HepG2 (cell line): ENCODE measurements around the gene VWA5B1.

ENCODE experiments used
- CHCHD3 ChIP-seq: sonication (generic); formaldehyde crosslinking; IDR thresholded peaks from 2 replicates; pipeline ENCODE4 v1.8.0; 2022; ENCODE audit warnings: mild to moderate bottlenecking, missing genetic modification reagents, moderate library complexity
- CTCF ChIP-seq: sonication (generic); formaldehyde crosslinking; IDR thresholded peaks from 2 replicates; pipeline ENCODE4 v1.5.0; 2020; ENCODE audit warnings: mild to moderate bottlenecking, missing genetic modification reagents, moderate library complexity
- FOXJ3 ChIP-seq: sonication (generic); formaldehyde crosslinking; IDR thresholded peaks from 2 replicates; pipeline ENCODE4 v1.4.0; 2020; ENCODE audit warnings: missing genetic modification reagents, mild to moderate bottlenecking, borderline replicate concordance
- HOXA7 ChIP-seq: sonication (generic); formaldehyde crosslinking; IDR thresholded peaks from 2 replicates; pipeline ENCODE4 v1.8.1; 2022; ENCODE audit warnings: mild to moderate bottlenecking, missing genetic modification reagents, moderate library complexity
- POLR2A ChIP-seq, 2 experiments: IDR thresholded peaks; 2 replicates each; pipeline ENCODE4 v1.6.1; 2011; ENCODE audit warnings: low read depth in 2 of 2, low read length in 2 of 2, mild to moderate bottlenecking in 1 of 2, moderate library complexity in 1 of 2; ENCODE audit not compliant: insufficient read depth in 1 of 2
- POLR2AphosphoS5 ChIP-seq: IDR thresholded peaks from 2 replicates; pipeline ENCODE4 v1.6.1; 2012; ENCODE audit warnings: low read depth, low read length
- RELA ChIP-seq: sonication (generic); formaldehyde crosslinking; IDR thresholded peaks from 2 replicates; pipeline ENCODE4 v1.4.0; 2020; ENCODE audit warnings: missing genetic modification reagents
- TCF7L2 ChIP-seq: IDR thresholded peaks from 2 replicates; pipeline ENCODE4 v1.6.1; 2011; ENCODE audit warnings: mild to moderate bottlenecking, low read depth, low read length, moderate library complexity
- ZBTB20 ChIP-seq: sonication (generic); formaldehyde crosslinking; IDR thresholded peaks from 2 replicates; pipeline ENCODE4 v1.8.1; 2023; ENCODE audit warnings: missing genetic modification reagents, low read depth, mild to moderate bottlenecking, borderline replicate concordance
- TF ChIP-seq, protein P1 (sequence below): sonication (generic); formaldehyde crosslinking; conservative IDR thresholded peaks from 2 replicates; pipeline ENCODE4 v1.4.0; 2020; ENCODE audit warnings: missing genetic modification reagents
- TF ChIP-seq, protein P2 (sequence below): IDR thresholded peaks from 2 replicates; pipeline ENCODE4 v1.6.1; 2016; ENCODE audit warnings: low read depth, borderline replicate concordance
- TF ChIP-seq, protein P3 (sequence below): sonication (generic); formaldehyde crosslinking; IDR thresholded peaks from 2 replicates; pipeline ENCODE4 v1.4.0; 2020; ENCODE audit warnings: missing genetic modification reagents, borderline replicate concordance
- TF ChIP-seq, protein P4 (sequence below): sonication (generic); formaldehyde crosslinking; IDR thresholded peaks from 2 replicates; pipeline ENCODE4 v1.4.0; 2020; ENCODE audit warnings: missing genetic modification reagents

DNA sequence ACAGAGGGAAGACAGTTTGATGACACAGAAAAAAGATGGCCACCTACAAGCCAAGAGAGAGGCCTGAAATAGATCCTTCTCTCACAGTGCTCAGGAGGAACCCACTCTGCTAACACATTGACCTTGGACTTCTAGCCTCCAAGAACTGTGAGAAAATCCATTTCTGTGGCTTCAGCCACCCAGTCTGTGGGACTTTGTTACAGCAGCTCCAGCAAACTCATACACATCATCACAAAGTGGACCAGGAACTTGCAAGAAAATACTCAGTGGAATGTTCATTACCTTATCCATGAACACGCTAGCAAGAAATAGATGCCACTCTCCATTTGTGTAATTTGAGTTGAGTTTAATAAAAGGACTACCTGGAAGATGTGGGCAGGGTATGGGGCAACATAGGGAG lies 38.1 kb upstream of the VWA5B1 start:
- TF ChIP-seq, protein P1, sequence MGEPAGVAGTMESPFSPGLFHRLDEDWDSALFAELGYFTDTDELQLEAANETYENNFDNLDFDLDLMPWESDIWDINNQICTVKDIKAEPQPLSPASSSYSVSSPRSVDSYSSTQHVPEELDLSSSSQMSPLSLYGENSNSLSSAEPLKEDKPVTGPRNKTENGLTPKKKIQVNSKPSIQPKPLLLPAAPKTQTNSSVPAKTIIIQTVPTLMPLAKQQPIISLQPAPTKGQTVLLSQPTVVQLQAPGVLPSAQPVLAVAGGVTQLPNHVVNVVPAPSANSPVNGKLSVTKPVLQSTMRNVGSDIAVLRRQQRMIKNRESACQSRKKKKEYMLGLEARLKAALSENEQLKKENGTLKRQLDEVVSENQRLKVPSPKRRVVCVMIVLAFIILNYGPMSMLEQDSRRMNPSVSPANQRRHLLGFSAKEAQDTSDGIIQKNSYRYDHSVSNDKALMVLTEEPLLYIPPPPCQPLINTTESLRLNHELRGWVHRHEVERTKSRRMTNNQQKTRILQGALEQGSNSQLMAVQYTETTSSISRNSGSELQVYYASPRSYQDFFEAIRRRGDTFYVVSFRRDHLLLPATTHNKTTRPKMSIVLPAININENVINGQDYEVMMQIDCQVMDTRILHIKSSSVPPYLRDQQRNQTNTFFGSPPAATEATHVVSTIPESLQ (CRISPR knock-in tag): no peak
- TF ChIP-seq TCF7L2 (no peak), HOXA7 (CRISPR knock-in tag) (no peak), POLR2A (IDR thresholded peaks at IDR 0.05; ENCODE audit: insufficient read depth in 1 of 2, low read depth in 2 of 2, low read length in 2 of 2) (no peak), ZBTB20 (CRISPR knock-in tag) (no peak), CTCF (no peak), POLR2AphosphoS5 (no peak), RELA (CRISPR knock-in tag) (no peak), FOXJ3 (CRISPR knock-in tag) (no peak), CHCHD3 (CRISPR knock-in tag) (no peak)
- TF ChIP-seq, protein P2, sequence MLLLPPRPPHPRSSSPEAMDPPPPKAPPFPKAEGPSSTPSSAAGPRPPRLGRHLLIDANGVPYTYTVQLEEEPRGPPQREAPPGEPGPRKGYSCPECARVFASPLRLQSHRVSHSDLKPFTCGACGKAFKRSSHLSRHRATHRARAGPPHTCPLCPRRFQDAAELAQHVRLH: no peak
- TF ChIP-seq, protein P3, sequence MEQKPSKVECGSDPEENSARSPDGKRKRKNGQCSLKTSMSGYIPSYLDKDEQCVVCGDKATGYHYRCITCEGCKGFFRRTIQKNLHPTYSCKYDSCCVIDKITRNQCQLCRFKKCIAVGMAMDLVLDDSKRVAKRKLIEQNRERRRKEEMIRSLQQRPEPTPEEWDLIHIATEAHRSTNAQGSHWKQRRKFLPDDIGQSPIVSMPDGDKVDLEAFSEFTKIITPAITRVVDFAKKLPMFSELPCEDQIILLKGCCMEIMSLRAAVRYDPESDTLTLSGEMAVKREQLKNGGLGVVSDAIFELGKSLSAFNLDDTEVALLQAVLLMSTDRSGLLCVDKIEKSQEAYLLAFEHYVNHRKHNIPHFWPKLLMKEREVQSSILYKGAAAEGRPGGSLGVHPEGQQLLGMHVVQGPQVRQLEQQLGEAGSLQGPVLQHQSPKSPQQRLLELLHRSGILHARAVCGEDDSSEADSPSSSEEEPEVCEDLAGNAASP (CRISPR knock-in tag): no peak
- TF ChIP-seq, protein P4, sequence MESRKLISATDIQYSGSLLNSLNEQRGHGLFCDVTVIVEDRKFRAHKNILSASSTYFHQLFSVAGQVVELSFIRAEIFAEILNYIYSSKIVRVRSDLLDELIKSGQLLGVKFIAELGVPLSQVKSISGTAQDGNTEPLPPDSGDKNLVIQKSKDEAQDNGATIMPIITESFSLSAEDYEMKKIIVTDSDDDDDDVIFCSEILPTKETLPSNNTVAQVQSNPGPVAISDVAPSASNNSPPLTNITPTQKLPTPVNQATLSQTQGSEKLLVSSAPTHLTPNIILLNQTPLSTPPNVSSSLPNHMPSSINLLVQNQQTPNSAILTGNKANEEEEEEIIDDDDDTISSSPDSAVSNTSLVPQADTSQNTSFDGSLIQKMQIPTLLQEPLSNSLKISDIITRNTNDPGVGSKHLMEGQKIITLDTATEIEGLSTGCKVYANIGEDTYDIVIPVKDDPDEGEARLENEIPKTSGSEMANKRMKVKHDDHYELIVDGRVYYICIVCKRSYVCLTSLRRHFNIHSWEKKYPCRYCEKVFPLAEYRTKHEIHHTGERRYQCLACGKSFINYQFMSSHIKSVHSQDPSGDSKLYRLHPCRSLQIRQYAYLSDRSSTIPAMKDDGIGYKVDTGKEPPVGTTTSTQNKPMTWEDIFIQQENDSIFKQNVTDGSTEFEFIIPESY (CRISPR knock-in tag): no peak
